OCI-LY3 (cell line): ENCODE results near the gene CIITA.

Source experiments
- CTCF ChIP-seq: fragments of 200-600, 300-600 bp; sonication (generic); IDR thresholded peaks from 2 replicates; pipeline ENCODE4 v1.5.1; 2014; ENCODE audit warnings: antibody characterized with exemption, low read length, low read depth
- EZH2phosphoT487 ChIP-seq: fragments of 200-600 bp; shearing (Covaris generic); IDR thresholded peaks from 2 replicates; pipeline ENCODE4 v1.6.1; 2018; ENCODE audit warnings: antibody characterized with exemption, mixed run types, low read depth

GRCh38 chr16:10858203-10858602 lies 18.8 kb upstream of the CIITA start:
- TF ChIP-seq CTCF (no peak), EZH2phosphoT487 (no peak)
